Esophagus muscularis mucosa (tissue), 4 donors: ENCODE results near the gene METTL5. TPM values are rescaled to one million over a fixed set of nuclear protein-coding genes. Genes with fewer than 3 reads are reported as not detected.

Source experiments
- DNase-seq: peaks from one replicate; pipeline ENCODE4 v3.0.0-alpha.2; 2017; ENCODE audit errors: extremely low spot score
- H3K27ac ChIP-seq, 4 donors: fragments of 200-600 bp; sonication (generic); replicated peaks in 1 of 4; 1 replicate in 3 of 4; 2 replicates in 1 of 4; pipeline ENCODE4 v1.5.1; 2016 to 2019; ENCODE audit warnings: mild to moderate bottlenecking in 1 of 4
- H3K27me3 ChIP-seq, 4 donors: fragments of 200-600 bp; sonication (generic); one replicate each; pipeline versions ENCODE4 v1.5.1 to v1.6.0; 2016 to 2019
- H3K36me3 ChIP-seq, 4 donors: fragments of 200-600 bp; sonication (generic); one replicate each; pipeline ENCODE4 v1.5.1; 2016 to 2019
- H3K4me1 ChIP-seq, 4 donors: fragments of 200-600 bp; sonication (generic); one replicate each; pipeline ENCODE4 v1.5.1; 2016 to 2019
- H3K4me3 ChIP-seq, 4 donors: fragments of 200-600 bp; sonication (generic); 1 replicate in 2 of 4; 2 replicates in 2 of 4; pipeline ENCODE4 v1.5.1; 2016 to 2019; ENCODE audit warnings: mild to moderate bottlenecking in 4 of 4, moderate library complexity in 1 of 4
- H3K9me3 ChIP-seq, 4 donors: fragments of 200-600 bp; sonication (generic); 1 replicate in 3 of 4; 2 replicates in 1 of 4; pipeline ENCODE4 v1.5.1; 2016 to 2019
- EP300 ChIP-seq: sonication (generic); formaldehyde crosslinking; IDR thresholded peaks from one replicate; pipeline ENCODE4 v1.6.1; 2017; ENCODE audit warnings: antibody characterized with exemption
- POLR2A ChIP-seq: fragments of 450-650 bp; IDR thresholded peaks from one replicate; pipeline ENCODE4 v1.6.1; 2017; ENCODE audit warnings: antibody characterized with exemption, moderate library complexity, mild to moderate bottlenecking, low read depth
- POLR2AphosphoS5 ChIP-seq, 2 donors: sonication (generic); formaldehyde crosslinking; IDR thresholded peaks; one replicate each; pipeline ENCODE4 v1.6.1; 2017; ENCODE audit warnings: antibody characterized with exemption in 2 of 2
- WGBS: methylation state at CpG from one replicate; pipeline ENCODE4 v1.1.5; 2018; 5-methylcytosine and 5-hydroxymethylcytosine counted together
- intact Hi-C: fragments of 100-400 bp; cut with DNase I; formaldehyde crosslinking; loops from one replicate; pipeline ENCODE4 v1.15.1; 2023
- total RNA-seq, 4 donors: library from RNA; depleted of rRNA; stranded (reverse); fragments of >200 nt; gene quantifications; one replicate each; pipeline versions ENCODE4 v1.1.0 to v1.2.1, GENCODE V29; 2016
- TF ChIP-seq, protein P1 (sequence below), 3 experiments: fragments of 200-600 bp in 2 of 3; fragments of 450-650 bp in 1 of 3; sonication (generic) in 2 of 3; IDR thresholded peaks; one replicate each; pipeline ENCODE4 v1.5.1; 2017 to 2019; ENCODE audit warnings: antibody characterized with exemption in 3 of 3, mild to moderate bottlenecking in 2 of 3, moderate library complexity in 1 of 3

The METTL5 gene
- total RNA-seq, 4 donors from 2014 or later = 66.2 to 104 (median 75.2) TPM

DNA sequence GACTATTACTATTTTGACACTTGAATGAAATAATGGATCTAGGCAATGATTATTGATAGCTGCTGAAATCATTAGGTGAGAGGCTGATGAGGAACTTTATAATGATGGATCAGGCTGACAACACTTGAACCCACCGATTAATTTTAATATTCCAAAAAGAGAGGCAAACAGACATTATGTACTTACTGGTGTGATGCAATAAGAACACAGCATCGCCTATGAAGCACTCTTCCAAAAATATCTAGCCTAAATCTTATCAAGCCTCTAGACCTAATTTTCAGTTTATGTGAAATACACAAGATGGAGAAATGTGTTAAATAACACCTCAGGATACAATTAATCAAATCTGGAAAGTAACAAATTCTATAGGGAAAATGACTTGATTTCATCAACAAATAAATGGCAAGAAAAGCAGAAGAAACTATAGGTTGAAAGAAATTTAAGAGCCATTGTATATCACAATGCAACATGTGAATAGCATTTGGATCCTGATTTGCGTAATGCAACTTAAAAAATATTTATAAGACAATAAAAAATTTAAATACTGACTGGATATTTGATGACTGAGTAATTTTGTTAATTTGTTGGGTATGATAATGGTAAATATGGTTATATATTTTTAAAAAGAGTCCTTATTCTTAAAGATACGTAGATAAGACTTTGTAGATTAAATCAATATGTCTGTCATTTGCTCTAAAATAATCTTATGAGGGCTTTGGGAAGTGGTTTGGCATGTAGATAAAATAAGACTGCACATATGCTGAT lies 43.3 kb downstream of the METTL5 start:
- DNase-seq = no peak
- H3K4me1 ChIP-seq = peaks cover 0 to 4% (median 1%) of the 10 kb centered on the region in 4 donors
- intact Hi-C loops = no loop called here
- TF ChIP-seq POLR2A = no peak
- TF ChIP-seq, protein P1, sequence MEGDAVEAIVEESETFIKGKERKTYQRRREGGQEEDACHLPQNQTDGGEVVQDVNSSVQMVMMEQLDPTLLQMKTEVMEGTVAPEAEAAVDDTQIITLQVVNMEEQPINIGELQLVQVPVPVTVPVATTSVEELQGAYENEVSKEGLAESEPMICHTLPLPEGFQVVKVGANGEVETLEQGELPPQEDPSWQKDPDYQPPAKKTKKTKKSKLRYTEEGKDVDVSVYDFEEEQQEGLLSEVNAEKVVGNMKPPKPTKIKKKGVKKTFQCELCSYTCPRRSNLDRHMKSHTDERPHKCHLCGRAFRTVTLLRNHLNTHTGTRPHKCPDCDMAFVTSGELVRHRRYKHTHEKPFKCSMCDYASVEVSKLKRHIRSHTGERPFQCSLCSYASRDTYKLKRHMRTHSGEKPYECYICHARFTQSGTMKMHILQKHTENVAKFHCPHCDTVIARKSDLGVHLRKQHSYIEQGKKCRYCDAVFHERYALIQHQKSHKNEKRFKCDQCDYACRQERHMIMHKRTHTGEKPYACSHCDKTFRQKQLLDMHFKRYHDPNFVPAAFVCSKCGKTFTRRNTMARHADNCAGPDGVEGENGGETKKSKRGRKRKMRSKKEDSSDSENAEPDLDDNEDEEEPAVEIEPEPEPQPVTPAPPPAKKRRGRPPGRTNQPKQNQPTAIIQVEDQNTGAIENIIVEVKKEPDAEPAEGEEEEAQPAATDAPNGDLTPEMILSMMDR (IDR thresholded peaks at IDR 0.05) = no peak
- TF ChIP-seq POLR2AphosphoS5 (IDR thresholded peaks at IDR 0.05) = no peak
- no peak for TF ChIP-seq EP300
- no peak overlapping the region for H3K27ac ChIP-seq
- 82% methylated on average over 4 of the region's 4 CpGs for WGBS
- no peaks in the 10 kb centered on the region for H3K36me3 ChIP-seq
- H3K4me3 ChIP-seq = no peak overlapping the region
- H3K9me3 ChIP-seq = no peaks in the 10 kb centered on the region
- no peaks in the 10 kb centered on the region for H3K27me3 ChIP-seq

DNA sequence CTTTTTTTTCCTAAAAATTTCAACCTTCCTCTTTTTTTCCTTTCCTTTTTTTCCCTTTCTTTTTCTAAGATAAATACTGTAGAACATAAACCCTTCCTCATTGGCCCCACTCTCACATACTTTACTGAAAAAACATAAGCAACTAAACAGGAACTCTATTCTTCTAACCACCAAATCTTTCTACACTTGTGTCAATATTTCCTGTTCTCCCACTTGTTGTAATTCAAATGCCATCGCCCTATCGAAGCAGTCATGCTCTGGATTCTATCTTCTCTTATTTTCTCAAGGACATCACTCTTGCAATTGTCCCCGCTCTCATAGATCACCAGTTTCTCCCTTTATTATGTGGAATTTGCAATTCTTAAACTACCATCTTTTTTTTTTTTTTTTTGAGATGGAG lies 46.3 kb downstream of the METTL5 start:
- Histone ChIP-seq H3K9me3 (no peaks in the 10 kb centered on the region), H3K27ac (no peak overlapping the region)
- intact Hi-C loops = no loop called here

DNA sequence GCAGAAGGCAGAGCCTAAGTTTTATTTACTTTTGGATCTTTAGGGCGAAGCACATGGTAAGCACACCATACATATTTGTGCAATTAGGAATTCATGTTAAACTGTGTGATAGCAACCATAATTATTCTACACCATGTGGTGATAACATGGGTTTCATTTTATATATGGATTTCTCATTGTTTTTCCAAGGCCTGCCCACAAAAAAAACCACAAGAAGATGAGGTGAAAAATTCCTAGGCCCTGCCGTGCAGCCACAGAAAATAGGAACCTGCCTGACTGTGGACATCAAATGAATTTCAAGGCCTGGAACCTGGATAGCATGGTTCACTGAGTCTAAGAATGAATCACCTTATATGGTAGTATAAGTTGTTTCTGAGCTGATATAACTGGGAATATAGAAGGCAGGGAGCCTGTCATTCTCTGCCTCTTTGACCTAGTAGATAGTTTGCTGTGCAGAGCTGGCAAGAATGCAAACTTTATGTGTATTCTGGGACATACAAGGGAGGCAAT lies 48.4 kb downstream of the METTL5 start:
- Histone ChIP-seq H3K4me3 (no peak overlapping the region), H3K4me1 (peaks cover 0 to 15% (median 10%) of the 10 kb centered on the region in 4 donors), H3K27me3 (no peaks in the 10 kb centered on the region), H3K36me3 (no peaks in the 10 kb centered on the region), H3K27ac (peak overlapping the region in 2 of 4 donors; percentile 34 to 47), H3K9me3 (no peaks in the 10 kb centered on the region)
- TF ChIP-seq, protein P1 (IDR thresholded peaks at IDR 0.05) = no peak
- TF ChIP-seq POLR2A (no peak), POLR2AphosphoS5 (IDR thresholded peaks at IDR 0.05) (no peak), EP300 (no peak)
- DNase-seq = no peak
- 37% methylated on average over 2 of the region's 2 CpGs for WGBS
- intact Hi-C loops = no loop called here

More for the DNA sequence above, 46.3 kb downstream of the METTL5 start:
- no peaks in the 10 kb centered on the region for H3K27me3 ChIP-seq
- no peak for DNase-seq
- peaks cover 0 to 15% (median 10%) of the 10 kb centered on the region in 4 donors for H3K4me1 ChIP-seq
- H3K4me3 ChIP-seq = no peak overlapping the region
- WGBS = 85% methylated on average over 3 of the region's 3 CpGs
- TF ChIP-seq POLR2A = no peak
- no peak for TF ChIP-seq POLR2AphosphoS5 (IDR thresholded peaks at IDR 0.05)
- TF ChIP-seq, protein P1 (IDR thresholded peaks at IDR 0.05) = no peak
- no peak for TF ChIP-seq EP300
- no peaks in the 10 kb centered on the region for H3K36me3 ChIP-seq

DNA sequence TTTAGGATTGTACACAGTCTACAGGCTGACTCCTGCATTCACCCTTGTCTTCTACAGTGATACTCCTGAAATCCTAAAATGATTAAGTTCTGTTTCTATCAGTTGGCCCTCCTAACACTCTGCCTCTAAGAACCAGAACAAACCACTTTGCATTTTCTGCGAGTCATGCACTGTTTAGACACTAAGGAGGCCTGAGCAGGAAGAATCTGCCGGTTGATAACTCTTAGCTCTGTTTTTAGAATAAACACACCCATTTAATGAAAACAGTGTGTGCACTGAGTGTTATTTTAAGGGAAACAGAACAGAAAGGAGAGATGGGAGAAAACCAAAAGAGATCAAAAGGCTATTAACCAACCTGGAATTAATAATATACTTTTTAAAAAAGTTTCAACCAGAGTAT lies 48.9 kb downstream of the METTL5 start:
- intact Hi-C loops = no loop called here
- H3K9me3 ChIP-seq = no peaks in the 10 kb centered on the region
- H3K36me3 ChIP-seq = no peaks in the 10 kb centered on the region
- no peak overlapping the region for H3K4me3 ChIP-seq
- DNase-seq = no peak
- peaks cover 0 to 15% (median 10%) of the 10 kb centered on the region in 4 donors for H3K4me1 ChIP-seq
- H3K27me3 ChIP-seq = no peaks in the 10 kb centered on the region
- WGBS = 24% methylated on average over 2 of the region's 2 CpGs
- peak overlapping the region; percentile 11 to 47 (median 36) for H3K27ac ChIP-seq
- TF ChIP-seq POLR2A = no peak
- TF ChIP-seq EP300 = no peak
- TF ChIP-seq, protein P1 (IDR thresholded peaks at IDR 0.05) = no peak
- no peak for TF ChIP-seq POLR2AphosphoS5 (IDR thresholded peaks at IDR 0.05)
